Measurements from ENCODE around the gene PSENEN.

PSENEN gene

GRCh38 chr19:35757231-35757748 lies 11.8 kb downstream of the PSENEN start (continued):
- TF ChIP-seq, protein P1, sequence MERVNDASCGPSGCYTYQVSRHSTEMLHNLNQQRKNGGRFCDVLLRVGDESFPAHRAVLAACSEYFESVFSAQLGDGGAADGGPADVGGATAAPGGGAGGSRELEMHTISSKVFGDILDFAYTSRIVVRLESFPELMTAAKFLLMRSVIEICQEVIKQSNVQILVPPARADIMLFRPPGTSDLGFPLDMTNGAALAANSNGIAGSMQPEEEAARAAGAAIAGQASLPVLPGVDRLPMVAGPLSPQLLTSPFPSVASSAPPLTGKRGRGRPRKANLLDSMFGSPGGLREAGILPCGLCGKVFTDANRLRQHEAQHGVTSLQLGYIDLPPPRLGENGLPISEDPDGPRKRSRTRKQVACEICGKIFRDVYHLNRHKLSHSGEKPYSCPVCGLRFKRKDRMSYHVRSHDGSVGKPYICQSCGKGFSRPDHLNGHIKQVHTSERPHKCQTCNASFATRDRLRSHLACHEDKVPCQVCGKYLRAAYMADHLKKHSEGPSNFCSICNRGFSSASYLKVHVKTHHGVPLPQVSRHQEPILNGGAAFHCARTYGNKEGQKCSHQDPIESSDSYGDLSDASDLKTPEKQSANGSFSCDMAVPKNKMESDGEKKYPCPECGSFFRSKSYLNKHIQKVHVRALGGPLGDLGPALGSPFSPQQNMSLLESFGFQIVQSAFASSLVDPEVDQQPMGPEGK (CRISPR knock-in tag; IDR thresholded peaks at IDR 0.05; ENCODE audit: borderline replicate concordance), result peak; percentile 92; the same call in 1 of the 2 replicates

DNA sequence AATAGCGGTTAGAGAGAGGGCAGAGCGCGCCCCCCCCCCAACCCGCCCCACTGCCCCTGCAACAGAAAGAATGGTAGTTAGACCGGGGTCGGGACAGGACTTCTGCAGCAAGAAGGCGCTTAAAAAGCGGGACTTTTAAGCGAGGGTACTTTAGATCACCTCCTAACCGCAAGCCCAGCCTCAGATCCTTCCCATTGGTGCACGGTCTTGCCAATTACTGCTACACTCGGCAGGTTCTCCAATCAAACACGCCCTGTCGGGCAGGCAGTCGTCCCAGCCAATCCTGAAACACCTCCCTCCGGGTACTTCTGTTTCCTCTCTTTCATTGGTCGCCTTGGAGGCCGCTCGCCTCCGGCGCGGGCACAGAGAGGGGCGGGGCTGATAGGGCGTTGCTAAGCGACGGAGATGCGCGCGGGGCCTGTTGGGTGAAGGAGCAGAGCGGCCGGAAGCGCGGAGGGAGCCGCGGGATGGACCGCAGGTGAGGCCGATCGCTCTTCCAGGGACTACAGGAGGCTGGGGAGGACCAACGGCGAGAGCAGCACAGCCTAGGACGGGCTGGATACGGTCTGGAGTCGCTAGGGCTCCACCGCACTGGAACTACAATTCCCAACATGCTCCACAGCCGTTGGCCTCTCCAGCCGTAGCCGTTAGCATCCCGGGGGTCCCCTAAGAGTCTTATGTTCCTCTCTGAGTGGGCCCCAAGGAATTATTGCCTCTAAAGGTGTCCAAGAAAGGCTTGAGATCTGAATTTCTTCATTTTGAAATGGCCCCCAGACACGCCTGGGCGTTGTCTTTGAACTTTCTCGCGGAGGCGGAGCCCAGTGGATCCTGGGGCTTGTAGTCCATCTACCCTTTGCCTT lies 12.5 kb downstream of the PSENEN start, which contains the start of gene PROSER3:
Gene PROSER3 (plus strand): TSS at position 428 of the 860 bp plus-strand sequence. CDS start 40 bp downstream, at position 468.
- TF ChIP-seq ZNF565 (CRISPR knock-in tag; conservative IDR thresholded peaks at IDR 0.05; ENCODE audit: low read depth) (no peak), GLIS3 (CRISPR knock-in tag; IDR thresholded peaks at IDR 0.05) (no peak)
- TF ChIP-seq, protein P2, sequence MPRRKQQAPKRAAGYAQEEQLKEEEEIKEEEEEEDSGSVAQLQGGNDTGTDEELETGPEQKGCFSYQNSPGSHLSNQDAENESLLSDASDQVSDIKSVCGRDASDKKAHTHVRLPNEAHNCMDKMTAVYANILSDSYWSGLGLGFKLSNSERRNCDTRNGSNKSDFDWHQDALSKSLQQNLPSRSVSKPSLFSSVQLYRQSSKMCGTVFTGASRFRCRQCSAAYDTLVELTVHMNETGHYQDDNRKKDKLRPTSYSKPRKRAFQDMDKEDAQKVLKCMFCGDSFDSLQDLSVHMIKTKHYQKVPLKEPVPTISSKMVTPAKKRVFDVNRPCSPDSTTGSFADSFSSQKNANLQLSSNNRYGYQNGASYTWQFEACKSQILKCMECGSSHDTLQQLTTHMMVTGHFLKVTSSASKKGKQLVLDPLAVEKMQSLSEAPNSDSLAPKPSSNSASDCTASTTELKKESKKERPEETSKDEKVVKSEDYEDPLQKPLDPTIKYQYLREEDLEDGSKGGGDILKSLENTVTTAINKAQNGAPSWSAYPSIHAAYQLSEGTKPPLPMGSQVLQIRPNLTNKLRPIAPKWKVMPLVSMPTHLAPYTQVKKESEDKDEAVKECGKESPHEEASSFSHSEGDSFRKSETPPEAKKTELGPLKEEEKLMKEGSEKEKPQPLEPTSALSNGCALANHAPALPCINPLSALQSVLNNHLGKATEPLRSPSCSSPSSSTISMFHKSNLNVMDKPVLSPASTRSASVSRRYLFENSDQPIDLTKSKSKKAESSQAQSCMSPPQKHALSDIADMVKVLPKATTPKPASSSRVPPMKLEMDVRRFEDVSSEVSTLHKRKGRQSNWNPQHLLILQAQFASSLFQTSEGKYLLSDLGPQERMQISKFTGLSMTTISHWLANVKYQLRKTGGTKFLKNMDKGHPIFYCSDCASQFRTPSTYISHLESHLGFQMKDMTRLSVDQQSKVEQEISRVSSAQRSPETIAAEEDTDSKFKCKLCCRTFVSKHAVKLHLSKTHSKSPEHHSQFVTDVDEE (CRISPR knock-in tag; IDR thresholded peaks at IDR 0.05), result 0 out of 2 replicates have a peak, but pooled peaks have one; percentile 49
- ATAC-seq, result peak; percentile 96

DNA sequence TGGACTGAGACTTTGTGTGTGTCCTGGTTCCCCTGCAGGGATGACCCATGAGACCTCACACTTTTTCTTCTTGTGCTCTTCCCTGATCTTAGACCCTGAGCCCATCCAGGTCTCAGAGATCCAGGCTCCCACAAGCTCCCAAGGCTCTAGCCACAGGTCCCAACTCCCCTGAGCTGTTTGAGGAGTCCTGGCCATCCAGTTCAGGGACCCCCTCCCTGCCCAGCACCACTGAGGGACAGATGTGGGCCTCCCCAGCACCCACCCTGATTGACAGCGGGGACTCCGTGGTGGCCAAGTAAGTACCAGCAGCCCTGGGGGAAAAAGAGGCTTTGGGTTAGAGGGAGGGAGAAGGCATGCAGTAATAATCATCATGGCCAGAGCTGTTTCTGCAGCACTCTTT lies 14.2 kb downstream of the PSENEN start:
- ATAC-seq, result no peak
- TF ChIP-seq TCF4 (CRISPR knock-in tag; IDR thresholded peaks at IDR 0.05; ENCODE audit: borderline replicate concordance), result no peak
- TF ChIP-seq ZNF8 (CRISPR knock-in tag; IDR thresholded peaks at IDR 0.05), result no peak
- TF ChIP-seq, protein P1 (CRISPR knock-in tag; IDR thresholded peaks at IDR 0.05; ENCODE audit: borderline replicate concordance), result no peak
- no peak for TF ChIP-seq TOX (CRISPR knock-in tag; IDR thresholded peaks at IDR 0.05; ENCODE audit: borderline replicate concordance)
- TF ChIP-seq RARB (CRISPR knock-in tag; IDR thresholded peaks at IDR 0.05), result no peak
- TF ChIP-seq, protein P3, sequence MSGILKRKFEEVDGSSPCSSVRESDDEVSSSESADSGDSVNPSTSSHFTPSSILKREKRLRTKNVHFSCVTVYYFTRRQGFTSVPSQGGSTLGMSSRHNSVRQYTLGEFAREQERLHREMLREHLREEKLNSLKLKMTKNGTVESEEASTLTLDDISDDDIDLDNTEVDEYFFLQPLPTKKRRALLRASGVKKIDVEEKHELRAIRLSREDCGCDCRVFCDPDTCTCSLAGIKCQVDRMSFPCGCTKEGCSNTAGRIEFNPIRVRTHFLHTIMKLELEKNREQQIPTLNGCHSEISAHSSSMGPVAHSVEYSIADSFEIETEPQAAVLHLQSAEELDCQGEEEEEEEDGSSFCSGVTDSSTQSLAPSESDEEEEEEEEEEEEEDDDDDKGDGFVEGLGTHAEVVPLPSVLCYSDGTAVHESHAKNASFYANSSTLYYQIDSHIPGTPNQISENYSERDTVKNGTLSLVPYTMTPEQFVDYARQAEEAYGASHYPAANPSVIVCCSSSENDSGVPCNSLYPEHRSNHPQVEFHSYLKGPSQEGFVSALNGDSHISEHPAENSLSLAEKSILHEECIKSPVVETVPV (CRISPR knock-in tag; IDR thresholded peaks at IDR 0.05), result no peak
- no peak for TF ChIP-seq ZFP3 (CRISPR knock-in tag; IDR thresholded peaks at IDR 0.05)
- TF ChIP-seq ZC3H10 (CRISPR knock-in tag; IDR thresholded peaks at IDR 0.05), result no peak
- no peak for TF ChIP-seq ESRRG (CRISPR knock-in tag; IDR thresholded peaks at IDR 0.05)
- no peak for TF ChIP-seq ISL1 (CRISPR knock-in tag; IDR thresholded peaks at IDR 0.05)
- no peak for TF ChIP-seq BACH2 (CRISPR knock-in tag; IDR thresholded peaks at IDR 0.05; ENCODE audit: borderline replicate concordance)
- no peak for TF ChIP-seq GLIS3 (CRISPR knock-in tag; IDR thresholded peaks at IDR 0.05)
- TF ChIP-seq, protein P2 (CRISPR knock-in tag; IDR thresholded peaks at IDR 0.05), result no peak
- no peak for TF ChIP-seq SNAI2 (CRISPR knock-in tag; IDR thresholded peaks at IDR 0.05)
- TF ChIP-seq, protein P4, sequence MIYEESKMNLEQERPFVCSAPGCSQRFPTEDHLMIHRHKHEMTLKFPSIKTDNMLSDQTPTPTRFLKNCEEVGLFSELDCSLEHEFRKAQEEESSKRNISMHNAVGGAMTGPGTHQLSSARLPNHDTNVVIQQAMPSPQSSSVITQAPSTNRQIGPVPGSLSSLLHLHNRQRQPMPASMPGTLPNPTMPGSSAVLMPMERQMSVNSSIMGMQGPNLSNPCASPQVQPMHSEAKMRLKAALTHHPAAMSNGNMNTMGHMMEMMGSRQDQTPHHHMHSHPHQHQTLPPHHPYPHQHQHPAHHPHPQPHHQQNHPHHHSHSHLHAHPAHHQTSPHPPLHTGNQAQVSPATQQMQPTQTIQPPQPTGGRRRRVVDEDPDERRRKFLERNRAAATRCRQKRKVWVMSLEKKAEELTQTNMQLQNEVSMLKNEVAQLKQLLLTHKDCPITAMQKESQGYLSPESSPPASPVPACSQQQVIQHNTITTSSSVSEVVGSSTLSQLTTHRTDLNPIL (CRISPR knock-in tag; IDR thresholded peaks at IDR 0.05; ENCODE audit: low read depth), result no peak
- TF ChIP-seq PPARA (CRISPR knock-in tag; IDR thresholded peaks at IDR 0.05; ENCODE audit: borderline replicate concordance), result no peak
- TF ChIP-seq ARNTL (CRISPR knock-in tag; IDR thresholded peaks at IDR 0.05; ENCODE audit: borderline replicate concordance, low read depth), result no peak
- TF ChIP-seq, protein P5, sequence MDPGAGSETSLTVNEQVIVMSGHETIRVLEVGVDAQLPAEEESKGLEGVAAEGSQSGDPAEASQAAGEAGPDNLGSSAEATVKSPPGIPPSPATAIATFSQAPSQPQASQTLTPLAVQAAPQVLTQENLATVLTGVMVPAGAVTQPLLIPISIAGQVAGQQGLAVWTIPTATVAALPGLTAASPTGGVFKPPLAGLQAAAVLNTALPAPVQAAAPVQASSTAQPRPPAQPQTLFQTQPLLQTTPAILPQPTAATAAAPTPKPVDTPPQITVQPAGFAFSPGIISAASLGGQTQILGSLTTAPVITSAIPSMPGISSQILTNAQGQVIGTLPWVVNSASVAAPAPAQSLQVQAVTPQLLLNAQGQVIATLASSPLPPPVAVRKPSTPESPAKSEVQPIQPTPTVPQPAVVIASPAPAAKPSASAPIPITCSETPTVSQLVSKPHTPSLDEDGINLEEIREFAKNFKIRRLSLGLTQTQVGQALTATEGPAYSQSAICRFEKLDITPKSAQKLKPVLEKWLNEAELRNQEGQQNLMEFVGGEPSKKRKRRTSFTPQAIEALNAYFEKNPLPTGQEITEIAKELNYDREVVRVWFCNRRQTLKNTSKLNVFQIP (CRISPR knock-in tag; IDR thresholded peaks at IDR 0.05; ENCODE audit: borderline replicate concordance, low read depth), result no peak

All from SK-N-SH treated with all-trans-retinoic acid at 6 μM for 48 hours (cell line).